NB4 (cell line): ENCODE measurements around the gene TUT4.

Experiments used
- DNase-seq: peaks from one replicate; pipeline ENCODE4 v3.0.0; 2010; ENCODE audit warnings: low read depth
- H3K4me3 ChIP-seq: one replicate; pipeline ENCODE4 v1.5.1; 2011; ENCODE audit warnings: mild to moderate bottlenecking, low read depth, low read length, moderate library complexity
- CTCF ChIP-seq: IDR thresholded peaks from one replicate; pipeline ENCODE4 v1.5.1; 2012; ENCODE audit warnings: low read depth, low read length
- MAX ChIP-seq: IDR thresholded peaks from 2 replicates; pipeline ENCODE4 v1.6.1; 2011; ENCODE audit warnings: low read depth, low read length
- MYC ChIP-seq: IDR thresholded peaks from 2 replicates; pipeline ENCODE4 v1.6.1; 2011; ENCODE audit warnings: low read depth, low read length
- POLR2A ChIP-seq: IDR thresholded peaks from 2 replicates; pipeline ENCODE4 v1.6.1; 2011; ENCODE audit warnings: mild to moderate bottlenecking; ENCODE audit not compliant: insufficient read length; ENCODE audit errors: extremely low read depth

Gene TUT4

GRCh38 chr1:52455686-52456085 is 97.2 kb downstream of the TUT4 start:
- H3K4me3 ChIP-seq, result no peak overlapping the region
- TF ChIP-seq CTCF, result no peak
- no peak for TF ChIP-seq POLR2A
- no peak for TF ChIP-seq MYC
- TF ChIP-seq MAX, result no peak
- DNase-seq, result no peak

GRCh38 chr1:52454779-52455178 is 98.1 kb downstream of the TUT4 start:
- no peak for DNase-seq
- TF ChIP-seq MYC, result no peak
- no peak for TF ChIP-seq CTCF
- no peak for TF ChIP-seq MAX
- no peak for TF ChIP-seq POLR2A
- H3K4me3 ChIP-seq, result no peak overlapping the region

- no peak for DNase-seq
- no peak overlapping the region for H3K4me3 ChIP-seq
- no peak for TF ChIP-seq MAX
- no peak for TF ChIP-seq POLR2A
- TF ChIP-seq CTCF, result no peak
- no peak for TF ChIP-seq MYC
Measured at GRCh38 chr1:52454127-52454526, 98.8 kb downstream of the TUT4 start.

GRCh38 chr1:52444463-52444862 is 108.4 kb downstream of the TUT4 start:
- TF ChIP-seq CTCF (no peak), POLR2A (no peak), MAX (no peak), MYC (no peak)
- H3K4me3 ChIP-seq, result no peak overlapping the region
- DNase-seq, result no peak

GRCh38 chr1:52439976-52440375 is 112.9 kb downstream of the TUT4 start:
- H3K4me3 ChIP-seq, result no peak overlapping the region
- TF ChIP-seq POLR2A (no peak), MYC (no peak), CTCF (no peak), MAX (no peak)
- no peak for DNase-seq

GRCh38 chr1:52436817-52437216 is 116.1 kb downstream of the TUT4 start:
- no peak for TF ChIP-seq MAX
- TF ChIP-seq CTCF, result no peak
- no peak for TF ChIP-seq MYC
- TF ChIP-seq POLR2A, result no peak
- no peak overlapping the region for H3K4me3 ChIP-seq
- DNase-seq, result no peak
